Mammary epithelial cell (primary cell): ENCODE measurements around the gene GSTM2.

Experiments
- EZH2 ChIP-seq: IDR thresholded peaks from 2 replicates; pipeline ENCODE4 v1.6.1; 2012; ENCODE audit warnings: low read length, inconsistent platforms, borderline replicate concordance
- TF ChIP-seq, protein P1 (sequence below), 2 donors: IDR thresholded peaks in 1 of 2; conservative IDR thresholded peaks in 1 of 2; 2 replicates each; pipeline ENCODE4 v1.5.1; 2011 to 2012; ENCODE audit warnings: inconsistent platforms in 2 of 2, low read length in 2 of 2, mild to moderate bottlenecking in 2 of 2, control low read depth in 1 of 2, low read depth in 1 of 2; ENCODE audit not compliant: insufficient read depth in 1 of 2; ENCODE audit errors: extremely low read depth in 1 of 2

DNA sequence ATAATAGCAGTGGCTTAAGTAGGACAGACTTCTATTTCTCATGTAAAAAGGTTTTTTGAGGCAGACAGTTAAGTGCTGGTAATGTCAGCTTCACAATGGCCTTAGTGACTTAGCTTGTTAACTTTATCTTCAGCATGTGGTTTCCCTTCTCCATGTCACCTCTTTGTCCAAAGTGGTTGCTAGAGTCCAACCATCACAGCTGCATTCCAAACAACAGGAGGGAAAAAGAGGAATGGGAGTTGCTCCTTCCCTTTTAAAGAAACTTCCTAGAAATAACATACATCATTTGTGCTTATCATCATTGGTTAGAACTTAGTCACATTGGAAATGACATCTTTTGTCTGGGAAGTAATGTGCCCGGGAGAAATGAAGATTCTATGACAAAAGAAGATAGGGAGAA is 54.1 kb downstream of the GSTM2 start:
- TF ChIP-seq, protein P1, sequence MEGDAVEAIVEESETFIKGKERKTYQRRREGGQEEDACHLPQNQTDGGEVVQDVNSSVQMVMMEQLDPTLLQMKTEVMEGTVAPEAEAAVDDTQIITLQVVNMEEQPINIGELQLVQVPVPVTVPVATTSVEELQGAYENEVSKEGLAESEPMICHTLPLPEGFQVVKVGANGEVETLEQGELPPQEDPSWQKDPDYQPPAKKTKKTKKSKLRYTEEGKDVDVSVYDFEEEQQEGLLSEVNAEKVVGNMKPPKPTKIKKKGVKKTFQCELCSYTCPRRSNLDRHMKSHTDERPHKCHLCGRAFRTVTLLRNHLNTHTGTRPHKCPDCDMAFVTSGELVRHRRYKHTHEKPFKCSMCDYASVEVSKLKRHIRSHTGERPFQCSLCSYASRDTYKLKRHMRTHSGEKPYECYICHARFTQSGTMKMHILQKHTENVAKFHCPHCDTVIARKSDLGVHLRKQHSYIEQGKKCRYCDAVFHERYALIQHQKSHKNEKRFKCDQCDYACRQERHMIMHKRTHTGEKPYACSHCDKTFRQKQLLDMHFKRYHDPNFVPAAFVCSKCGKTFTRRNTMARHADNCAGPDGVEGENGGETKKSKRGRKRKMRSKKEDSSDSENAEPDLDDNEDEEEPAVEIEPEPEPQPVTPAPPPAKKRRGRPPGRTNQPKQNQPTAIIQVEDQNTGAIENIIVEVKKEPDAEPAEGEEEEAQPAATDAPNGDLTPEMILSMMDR (conservative IDR thresholded peaks at IDR 0.05 in 1 of 2, IDR thresholded peaks at IDR 0.05 in 1 of 2; ENCODE audit: extremely low read depth in 1 of 2, insufficient read depth in 1 of 2, low read depth in 1 of 2, low read length in 2 of 2): no peak
- no peak for TF ChIP-seq EZH2
